Measurements from ENCODE around the gene FAM240B.

The FAM240B gene

DNA sequence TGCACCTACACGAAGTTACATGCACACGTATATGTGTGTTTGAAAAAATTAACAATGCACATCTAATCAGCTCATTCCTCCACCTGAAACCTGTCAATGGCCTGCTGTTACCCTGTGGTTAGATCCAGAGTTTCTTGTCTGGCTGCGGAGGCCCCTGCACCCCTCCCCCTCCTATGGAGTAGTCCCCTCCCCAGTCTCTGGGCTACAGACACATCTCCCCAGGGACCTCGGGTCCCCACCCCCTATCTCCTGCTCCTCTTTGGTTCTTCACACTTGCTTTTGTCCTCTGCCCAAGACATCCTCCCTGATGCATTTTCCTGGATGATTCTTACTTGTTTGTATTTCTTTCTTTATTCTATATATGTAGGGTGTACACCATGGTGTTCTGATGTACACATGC lies 27.2 kb downstream of the FAM240B start:
- Histone ChIP-seq H3K9ac (ENCODE audit: insufficient read length, low read depth) (no peak overlapping the region), H3K9me3 (ENCODE audit: insufficient read depth, low read length) (no peaks in the 10 kb centered on the region), H3K4me1 (ENCODE audit: insufficient read depth, insufficient read length) (peaks cover 3% of the 10 kb centered on the region), H3K4me3 (ENCODE audit: insufficient read length, low read depth) (no peak overlapping the region), H3K36me3 (ENCODE audit: insufficient read depth, insufficient read length, low read length) (no peaks in the 10 kb centered on the region), H3K27me3 (ENCODE audit: insufficient read depth, insufficient read length) (no peaks in the 10 kb centered on the region)
- TF ChIP-seq ZNF274 (IDR thresholded peaks at IDR 0.05; ENCODE audit: low read depth, low read length): no peak
- no peak for TF ChIP-seq YY1 (IDR thresholded peaks at IDR 0.05; ENCODE audit: insufficient read depth, insufficient read length)
- TF ChIP-seq SUZ12 (IDR thresholded peaks at IDR 0.05; ENCODE audit: extremely low read depth, insufficient read depth, insufficient read length): no peak
- no peak for DNase-seq (ENCODE audit: low read depth, low spot score)

DNA sequence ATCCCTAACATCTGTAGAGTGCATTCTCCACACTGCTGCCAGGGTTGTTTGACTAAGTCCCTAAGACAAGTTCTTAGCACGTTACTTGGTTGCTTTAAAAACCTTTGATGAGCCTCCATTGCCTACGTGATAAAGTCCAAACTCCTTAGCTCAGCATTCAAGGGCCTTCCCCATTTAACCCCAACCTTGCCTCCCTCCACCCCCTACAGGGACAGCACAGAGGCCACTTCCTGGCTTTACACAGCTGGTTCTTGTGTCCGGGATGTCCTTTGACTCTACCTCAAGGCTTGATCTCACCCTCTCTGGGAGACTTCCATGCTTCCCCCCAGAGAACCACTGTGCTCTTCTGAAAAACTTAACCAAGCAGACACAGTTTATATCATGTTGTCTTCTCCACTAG lies 29.4 kb downstream of the FAM240B start:
- no peaks in the 10 kb centered on the region for H3K36me3 ChIP-seq (ENCODE audit: insufficient read depth, insufficient read length, low read length)
- no peak for DNase-seq (ENCODE audit: low read depth, low spot score)
- no peak for TF ChIP-seq YY1 (IDR thresholded peaks at IDR 0.05; ENCODE audit: insufficient read depth, insufficient read length)
- TF ChIP-seq SUZ12 (IDR thresholded peaks at IDR 0.05; ENCODE audit: extremely low read depth, insufficient read depth, insufficient read length): no peak
- no peak for TF ChIP-seq ZNF274 (IDR thresholded peaks at IDR 0.05; ENCODE audit: low read depth, low read length)
- H3K4me1 ChIP-seq (ENCODE audit: insufficient read depth, insufficient read length): peaks cover 13% of the 10 kb centered on the region
- H3K9ac ChIP-seq (ENCODE audit: insufficient read length, low read depth): no peak overlapping the region
- H3K27me3 ChIP-seq (ENCODE audit: insufficient read depth, insufficient read length): no peaks in the 10 kb centered on the region
- no peak overlapping the region for H3K4me3 ChIP-seq (ENCODE audit: insufficient read length, low read depth)
- no peaks in the 10 kb centered on the region for H3K9me3 ChIP-seq (ENCODE audit: insufficient read depth, low read length)

DNA sequence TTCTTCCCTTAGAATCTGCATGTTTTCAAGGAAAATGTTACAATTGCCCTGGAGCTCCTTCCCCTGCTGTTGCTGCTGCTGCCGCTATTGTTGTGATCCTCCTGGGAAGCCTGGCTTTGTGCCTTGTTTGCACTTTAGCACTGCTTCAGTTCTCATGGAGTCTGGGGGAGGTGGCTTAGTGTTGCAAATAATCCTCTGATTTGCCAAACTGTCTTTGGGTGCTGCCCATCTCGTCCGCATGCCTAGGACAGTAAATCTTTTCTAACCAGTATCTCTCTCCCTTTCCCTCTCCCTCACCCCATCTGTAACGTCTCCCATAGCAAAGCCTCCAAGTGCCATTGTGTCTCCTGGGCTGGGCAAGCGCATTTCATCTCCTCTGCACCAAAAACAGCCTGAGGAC lies 30.3 kb downstream of the FAM240B start:
- Histone ChIP-seq H3K27me3 (ENCODE audit: insufficient read depth, insufficient read length) (no peaks in the 10 kb centered on the region), H3K9me3 (ENCODE audit: insufficient read depth, low read length) (no peaks in the 10 kb centered on the region), H3K36me3 (ENCODE audit: insufficient read depth, insufficient read length, low read length) (no peaks in the 10 kb centered on the region), H3K4me3 (ENCODE audit: insufficient read length, low read depth) (no peak overlapping the region), H3K9ac (ENCODE audit: insufficient read length, low read depth) (peak overlapping the region; percentile 39), H3K4me1 (ENCODE audit: insufficient read depth, insufficient read length) (peaks cover 19% of the 10 kb centered on the region)
- DNase-seq (ENCODE audit: low read depth, low spot score): peak; percentile 98
- TF ChIP-seq SUZ12 (IDR thresholded peaks at IDR 0.05; ENCODE audit: extremely low read depth, insufficient read depth, insufficient read length) (no peak), ZNF274 (IDR thresholded peaks at IDR 0.05; ENCODE audit: low read depth, low read length) (no peak), YY1 (IDR thresholded peaks at IDR 0.05; ENCODE audit: insufficient read depth, insufficient read length) (no peak)

DNA sequence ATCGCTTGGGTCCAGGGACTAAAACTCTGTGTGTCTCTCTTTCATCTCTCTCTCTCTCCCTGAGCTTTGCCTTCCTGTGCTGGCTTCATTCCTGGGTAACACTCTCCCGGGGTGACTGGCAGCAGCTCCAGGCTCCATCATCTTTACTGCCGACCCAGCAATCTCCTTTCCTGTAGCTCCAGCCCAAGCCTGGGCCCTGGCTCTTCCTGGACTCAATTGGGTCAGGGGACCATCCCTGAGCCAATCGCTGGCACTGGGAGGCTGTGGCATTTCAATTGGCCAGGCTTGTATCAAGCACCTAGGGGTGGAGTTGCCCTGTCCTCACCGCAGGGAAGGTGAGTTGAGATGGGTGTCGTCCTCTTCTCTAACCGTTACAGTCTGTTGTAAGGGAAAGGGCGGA lies 31.9 kb downstream of the FAM240B start:
- peak overlapping the region; percentile 27 for H3K9ac ChIP-seq (ENCODE audit: insufficient read length, low read depth)
- no peaks in the 10 kb centered on the region for H3K36me3 ChIP-seq (ENCODE audit: insufficient read depth, insufficient read length, low read length)
- TF ChIP-seq SUZ12 (IDR thresholded peaks at IDR 0.05; ENCODE audit: extremely low read depth, insufficient read depth, insufficient read length) (no peak), YY1 (IDR thresholded peaks at IDR 0.05; ENCODE audit: insufficient read depth, insufficient read length) (no peak), ZNF274 (IDR thresholded peaks at IDR 0.05; ENCODE audit: low read depth, low read length) (no peak)
- H3K9me3 ChIP-seq (ENCODE audit: insufficient read depth, low read length): no peaks in the 10 kb centered on the region
- no peak for DNase-seq (ENCODE audit: low read depth, low spot score)
- H3K4me1 ChIP-seq (ENCODE audit: insufficient read depth, insufficient read length): peaks cover 19% of the 10 kb centered on the region
- no peak overlapping the region for H3K4me3 ChIP-seq (ENCODE audit: insufficient read length, low read depth)
- H3K27me3 ChIP-seq (ENCODE audit: insufficient read depth, insufficient read length): no peaks in the 10 kb centered on the region

DNA sequence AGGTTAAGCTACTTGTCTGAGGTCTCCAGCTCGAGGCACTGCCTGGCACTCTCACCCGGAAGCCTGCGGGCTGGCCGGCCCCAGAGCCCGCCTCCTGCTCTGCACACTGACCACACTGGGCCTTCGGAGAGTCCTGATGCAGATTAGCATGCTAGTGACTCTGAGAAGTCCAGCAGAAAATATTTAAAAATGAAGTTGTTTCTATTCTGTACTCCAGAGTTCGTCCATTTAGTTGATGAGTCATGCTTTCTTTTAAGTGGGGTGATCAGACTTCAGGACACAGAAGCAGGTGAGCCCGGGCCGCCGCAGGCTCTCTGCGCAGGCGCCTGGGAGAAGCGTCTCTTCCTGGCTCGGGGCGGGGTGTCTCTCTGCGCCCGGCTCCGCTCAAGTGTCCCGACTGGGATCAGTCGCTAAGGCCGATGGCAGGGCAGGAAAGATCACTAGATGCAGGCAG lies 32.5 kb downstream of the FAM240B start:
- DNase-seq (ENCODE audit: low read depth, low spot score): no peak
- no peaks in the 10 kb centered on the region for H3K27me3 ChIP-seq (ENCODE audit: insufficient read depth, insufficient read length)
- no peaks in the 10 kb centered on the region for H3K9me3 ChIP-seq (ENCODE audit: insufficient read depth, low read length)
- no peaks in the 10 kb centered on the region for H3K36me3 ChIP-seq (ENCODE audit: insufficient read depth, insufficient read length, low read length)
- peak overlapping the region; percentile 27 for H3K9ac ChIP-seq (ENCODE audit: insufficient read length, low read depth)
- H3K4me1 ChIP-seq (ENCODE audit: insufficient read depth, insufficient read length): peaks cover 19% of the 10 kb centered on the region
- no peak overlapping the region for H3K4me3 ChIP-seq (ENCODE audit: insufficient read length, low read depth)
- no peak for TF ChIP-seq YY1 (IDR thresholded peaks at IDR 0.05; ENCODE audit: insufficient read depth, insufficient read length)
- TF ChIP-seq SUZ12 (IDR thresholded peaks at IDR 0.05; ENCODE audit: extremely low read depth, insufficient read depth, insufficient read length): no peak
- TF ChIP-seq ZNF274 (IDR thresholded peaks at IDR 0.05; ENCODE audit: low read depth, low read length): no peak

DNA sequence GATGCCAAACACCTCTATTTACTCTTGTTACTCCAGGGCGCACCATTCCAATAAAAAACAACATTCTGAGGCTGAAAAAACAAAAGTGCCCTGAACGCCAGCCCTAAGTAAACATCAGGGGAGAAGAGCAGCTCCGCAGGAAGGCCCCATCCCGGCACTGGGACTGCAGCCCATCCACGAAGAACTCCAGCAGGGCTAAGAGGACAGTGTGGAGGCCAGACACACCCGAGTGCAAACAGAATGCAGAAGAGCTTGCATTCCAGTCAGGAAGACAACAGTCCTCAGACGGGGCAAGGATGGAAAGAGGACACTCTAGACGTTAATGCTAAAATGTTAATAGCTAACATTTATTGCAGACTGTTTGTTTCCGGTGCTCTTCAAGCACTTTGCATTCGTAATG lies 33.0 kb downstream of the FAM240B start:
- H3K4me1 ChIP-seq (ENCODE audit: insufficient read depth, insufficient read length): peaks cover 19% of the 10 kb centered on the region
- H3K9ac ChIP-seq (ENCODE audit: insufficient read length, low read depth): no peak overlapping the region
- no peak overlapping the region for H3K4me3 ChIP-seq (ENCODE audit: insufficient read length, low read depth)

DNA sequence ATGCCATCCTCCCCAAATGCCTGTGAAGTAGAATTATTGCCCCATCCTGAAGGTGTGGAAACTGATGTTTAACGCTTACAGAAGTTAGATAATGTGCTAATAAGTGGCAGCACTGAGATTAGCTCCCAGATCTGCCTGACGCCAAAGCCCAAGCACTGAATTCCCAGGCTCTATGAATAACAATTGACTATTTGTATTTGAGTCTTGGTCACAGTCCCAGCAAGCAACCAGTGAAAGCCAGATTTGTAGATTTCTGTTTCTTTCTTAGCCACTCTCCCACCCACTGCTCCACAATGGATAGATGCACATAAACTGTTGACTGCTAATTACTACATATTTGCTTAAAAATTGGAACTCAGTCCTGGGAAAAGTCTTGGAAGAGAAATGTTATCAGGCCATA lies 34.4 kb downstream of the FAM240B start:
- Histone ChIP-seq H3K36me3 (ENCODE audit: insufficient read depth, insufficient read length, low read length) (no peaks in the 10 kb centered on the region), H3K9me3 (ENCODE audit: insufficient read depth, low read length) (no peaks in the 10 kb centered on the region), H3K4me3 (ENCODE audit: insufficient read length, low read depth) (no peak overlapping the region), H3K4me1 (ENCODE audit: insufficient read depth, insufficient read length) (peaks cover 19% of the 10 kb centered on the region), H3K27me3 (ENCODE audit: insufficient read depth, insufficient read length) (no peaks in the 10 kb centered on the region), H3K9ac (ENCODE audit: insufficient read length, low read depth) (no peak overlapping the region)
- no peak for DNase-seq (ENCODE audit: low read depth, low spot score)
- TF ChIP-seq ZNF274 (IDR thresholded peaks at IDR 0.05; ENCODE audit: low read depth, low read length) (no peak), YY1 (IDR thresholded peaks at IDR 0.05; ENCODE audit: insufficient read depth, insufficient read length) (no peak), SUZ12 (IDR thresholded peaks at IDR 0.05; ENCODE audit: extremely low read depth, insufficient read depth, insufficient read length) (no peak)

More for the DNA sequence above, 33.0 kb downstream of the FAM240B start:
- H3K9me3 ChIP-seq (ENCODE audit: insufficient read depth, low read length): no peaks in the 10 kb centered on the region
- H3K27me3 ChIP-seq (ENCODE audit: insufficient read depth, insufficient read length): no peaks in the 10 kb centered on the region
- H3K36me3 ChIP-seq (ENCODE audit: insufficient read depth, insufficient read length, low read length): no peaks in the 10 kb centered on the region
- DNase-seq (ENCODE audit: low read depth, low spot score): no peak
- TF ChIP-seq YY1 (IDR thresholded peaks at IDR 0.05; ENCODE audit: insufficient read depth, insufficient read length): no peak
- TF ChIP-seq ZNF274 (IDR thresholded peaks at IDR 0.05; ENCODE audit: low read depth, low read length): no peak
- TF ChIP-seq SUZ12 (IDR thresholded peaks at IDR 0.05; ENCODE audit: extremely low read depth, insufficient read depth, insufficient read length): no peak
